SK-N-SH treated with all-trans-retinoic acid at 6 μM for 48 hours (cell line): ENCODE measurements around the gene IRF5.

Source experiments
- ATAC-seq: fragments of 200-7000 bp; cut with Tn5 transposase; 3 replicates; pipeline ENCODE4 v1.9.1; 2020; ENCODE audit warnings: mild to moderate bottlenecking, moderate library complexity
- ARNTL ChIP-seq: fragments of 450-650 bp; formaldehyde crosslinking; IDR thresholded peaks from 2 replicates; pipeline ENCODE4 v1.5.0; 2020; ENCODE audit warnings: low read depth, mild to moderate bottlenecking, moderate library complexity, borderline replicate concordance
- CSDC2 ChIP-seq: fragments of 250-450 bp; sonication (Bioruptor Pico); IDR thresholded peaks from 2 replicates; pipeline ENCODE4 v1.5.0; 2020; ENCODE audit warnings: mild to moderate bottlenecking, moderate library complexity
- ESRRG ChIP-seq: fragments of 250-450 bp; sonication (Bioruptor Pico); IDR thresholded peaks from 2 replicates; pipeline ENCODE4 v1.6.1; 2021; ENCODE audit warnings: mild to moderate bottlenecking
- GLIS3 ChIP-seq: fragments of 250-450 bp; sonication (Bioruptor Pico); IDR thresholded peaks from 2 replicates; pipeline ENCODE4 v1.5.0; 2020; ENCODE audit warnings: mild to moderate bottlenecking, moderate library complexity
- ISL1 ChIP-seq: fragments of 250-450 bp; sonication (Bioruptor Pico); IDR thresholded peaks from 2 replicates; pipeline ENCODE4 v2.1.2; 2022; ENCODE audit warnings: mild to moderate bottlenecking, moderate library complexity
- OSR1 ChIP-seq: fragments of 250-450 bp; sonication (Bioruptor Pico); IDR thresholded peaks from 2 replicates; pipeline ENCODE4 v1.8.0; 2022; ENCODE audit warnings: moderate library complexity, mild to moderate bottlenecking, inconsistent platforms
- PPARA ChIP-seq: fragments of 250-450 bp; sonication (Bioruptor Pico); IDR thresholded peaks from 2 replicates; pipeline ENCODE4 v1.5.0; 2020; ENCODE audit warnings: mild to moderate bottlenecking, borderline replicate concordance
- RARB ChIP-seq: fragments of 250-450 bp; sonication (Bioruptor Pico); IDR thresholded peaks from 2 replicates; pipeline ENCODE4 v1.8.0; 2021; ENCODE audit warnings: mild to moderate bottlenecking, moderate library complexity
- SNAI2 ChIP-seq: fragments of 250-450 bp; sonication (Bioruptor Pico); IDR thresholded peaks from 2 replicates; pipeline ENCODE4 v1.5.0; 2020; ENCODE audit warnings: mild to moderate bottlenecking, moderate library complexity
- TCF4 ChIP-seq: fragments of 250-450 bp; sonication (Bioruptor Pico); IDR thresholded peaks from 2 replicates; pipeline ENCODE4 v1.8.0; 2021; ENCODE audit warnings: mild to moderate bottlenecking, moderate library complexity, borderline replicate concordance
- TOX ChIP-seq: fragments of 250-450 bp; sonication (Bioruptor Pico); IDR thresholded peaks from 2 replicates; pipeline ENCODE4 v1.8.0; 2021; ENCODE audit warnings: mild to moderate bottlenecking, moderate library complexity, borderline replicate concordance
- ZC3H10 ChIP-seq: fragments of 250-450 bp; sonication (Bioruptor Pico); IDR thresholded peaks from 2 replicates; pipeline ENCODE4 v1.5.1; 2021; ENCODE audit warnings: mild to moderate bottlenecking, moderate library complexity
- ZFP3 ChIP-seq: fragments of 250-450 bp; sonication (Bioruptor Pico); IDR thresholded peaks from 2 replicates; pipeline ENCODE4 v1.5.0; 2020; ENCODE audit warnings: mild to moderate bottlenecking, moderate library complexity
- ZFP30 ChIP-seq: fragments of 450-650 bp; formaldehyde crosslinking; IDR thresholded peaks from 2 replicates; pipeline ENCODE4 v1.5.0; 2022; ENCODE audit warnings: mild to moderate bottlenecking, moderate library complexity
- ZNF565 ChIP-seq: fragments of 450-650 bp; formaldehyde crosslinking; conservative IDR thresholded peaks from 2 replicates; pipeline ENCODE4 v1.5.0; 2020; ENCODE audit warnings: low read depth, mild to moderate bottlenecking, moderate library complexity
- ZNF70 ChIP-seq: fragments of 450-650 bp; formaldehyde crosslinking; IDR thresholded peaks from 2 replicates; pipeline ENCODE4 v1.5.0; 2020; ENCODE audit warnings: mild to moderate bottlenecking, moderate library complexity
- ZNF8 ChIP-seq: fragments of 450-650 bp; formaldehyde crosslinking; IDR thresholded peaks from 2 replicates; pipeline ENCODE4 v1.5.0; 2020; ENCODE audit warnings: mild to moderate bottlenecking, moderate library complexity
- TF ChIP-seq, protein P1 (sequence below): fragments of 250-450 bp; sonication (Bioruptor Pico); IDR thresholded peaks from 2 replicates; pipeline ENCODE4 v1.5.1; 2021; ENCODE audit warnings: mild to moderate bottlenecking, moderate library complexity
- TF ChIP-seq, protein P2 (sequence below): fragments of 250-450 bp; sonication (Bioruptor Pico); IDR thresholded peaks from 2 replicates; pipeline ENCODE4 v1.8.0; 2020; ENCODE audit warnings: mild to moderate bottlenecking, moderate library complexity, borderline replicate concordance
- TF ChIP-seq, protein P3 (sequence below): fragments of 250-450 bp; sonication (Bioruptor Pico); IDR thresholded peaks from 2 replicates; pipeline ENCODE4 v1.5.1; 2020; ENCODE audit warnings: low read depth, mild to moderate bottlenecking, moderate library complexity

Gene IRF5

DNA sequence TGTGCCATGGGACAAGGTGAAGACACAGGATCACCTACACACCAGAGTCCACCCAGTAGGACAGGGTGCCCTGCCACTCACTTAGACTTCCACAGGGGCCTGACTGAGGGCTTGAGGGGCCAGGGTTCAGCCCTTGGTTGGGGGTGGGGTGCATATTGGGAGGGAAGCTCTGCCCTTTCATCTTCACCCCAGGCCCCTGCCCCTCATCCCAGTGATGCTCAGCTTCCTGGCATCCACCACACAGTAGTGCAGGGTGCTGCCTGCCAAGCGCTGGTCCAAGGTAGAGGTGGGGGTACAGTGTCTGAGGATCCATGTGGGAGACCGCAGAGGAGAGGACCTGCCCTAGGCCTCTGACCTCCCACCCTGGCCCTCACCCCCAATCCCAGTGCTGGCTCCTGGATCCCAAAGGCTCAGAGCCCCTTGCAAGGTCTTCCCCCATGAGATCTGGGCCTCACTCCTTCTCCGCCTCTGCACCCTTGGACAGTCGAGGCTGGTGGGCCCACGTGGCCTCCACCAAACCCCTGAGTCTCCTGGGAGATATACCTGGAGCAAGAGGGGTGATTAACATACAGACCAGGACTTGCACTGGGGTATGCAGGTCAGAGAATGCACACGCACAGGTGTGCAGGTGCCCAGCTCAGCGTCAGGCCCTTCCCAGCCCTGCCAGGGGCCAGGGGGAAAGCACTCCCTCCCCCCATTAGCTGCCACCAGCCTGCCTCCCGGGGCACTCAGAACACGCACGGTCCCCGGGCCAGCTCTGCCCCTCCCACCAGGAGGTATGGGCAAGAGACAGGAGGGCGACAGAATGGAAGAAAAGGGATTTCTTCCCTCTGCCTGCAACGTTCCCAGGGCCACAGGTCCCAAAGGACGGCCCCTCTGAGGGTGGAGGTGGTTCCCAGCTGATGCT is 8.6 kb upstream of the IRF5 start:
- no peak for TF ChIP-seq OSR1 (CRISPR knock-in tag)
- no peak for TF ChIP-seq PPARA (CRISPR knock-in tag)
- TF ChIP-seq, protein P1, sequence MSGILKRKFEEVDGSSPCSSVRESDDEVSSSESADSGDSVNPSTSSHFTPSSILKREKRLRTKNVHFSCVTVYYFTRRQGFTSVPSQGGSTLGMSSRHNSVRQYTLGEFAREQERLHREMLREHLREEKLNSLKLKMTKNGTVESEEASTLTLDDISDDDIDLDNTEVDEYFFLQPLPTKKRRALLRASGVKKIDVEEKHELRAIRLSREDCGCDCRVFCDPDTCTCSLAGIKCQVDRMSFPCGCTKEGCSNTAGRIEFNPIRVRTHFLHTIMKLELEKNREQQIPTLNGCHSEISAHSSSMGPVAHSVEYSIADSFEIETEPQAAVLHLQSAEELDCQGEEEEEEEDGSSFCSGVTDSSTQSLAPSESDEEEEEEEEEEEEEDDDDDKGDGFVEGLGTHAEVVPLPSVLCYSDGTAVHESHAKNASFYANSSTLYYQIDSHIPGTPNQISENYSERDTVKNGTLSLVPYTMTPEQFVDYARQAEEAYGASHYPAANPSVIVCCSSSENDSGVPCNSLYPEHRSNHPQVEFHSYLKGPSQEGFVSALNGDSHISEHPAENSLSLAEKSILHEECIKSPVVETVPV (CRISPR knock-in tag): no peak
- TF ChIP-seq, protein P2, sequence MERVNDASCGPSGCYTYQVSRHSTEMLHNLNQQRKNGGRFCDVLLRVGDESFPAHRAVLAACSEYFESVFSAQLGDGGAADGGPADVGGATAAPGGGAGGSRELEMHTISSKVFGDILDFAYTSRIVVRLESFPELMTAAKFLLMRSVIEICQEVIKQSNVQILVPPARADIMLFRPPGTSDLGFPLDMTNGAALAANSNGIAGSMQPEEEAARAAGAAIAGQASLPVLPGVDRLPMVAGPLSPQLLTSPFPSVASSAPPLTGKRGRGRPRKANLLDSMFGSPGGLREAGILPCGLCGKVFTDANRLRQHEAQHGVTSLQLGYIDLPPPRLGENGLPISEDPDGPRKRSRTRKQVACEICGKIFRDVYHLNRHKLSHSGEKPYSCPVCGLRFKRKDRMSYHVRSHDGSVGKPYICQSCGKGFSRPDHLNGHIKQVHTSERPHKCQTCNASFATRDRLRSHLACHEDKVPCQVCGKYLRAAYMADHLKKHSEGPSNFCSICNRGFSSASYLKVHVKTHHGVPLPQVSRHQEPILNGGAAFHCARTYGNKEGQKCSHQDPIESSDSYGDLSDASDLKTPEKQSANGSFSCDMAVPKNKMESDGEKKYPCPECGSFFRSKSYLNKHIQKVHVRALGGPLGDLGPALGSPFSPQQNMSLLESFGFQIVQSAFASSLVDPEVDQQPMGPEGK (CRISPR knock-in tag): no peak
- no peak for TF ChIP-seq ZNF565 (CRISPR knock-in tag)
- TF ChIP-seq GLIS3 (CRISPR knock-in tag): no peak
- TF ChIP-seq ZC3H10 (CRISPR knock-in tag): no peak
- TF ChIP-seq, protein P3, sequence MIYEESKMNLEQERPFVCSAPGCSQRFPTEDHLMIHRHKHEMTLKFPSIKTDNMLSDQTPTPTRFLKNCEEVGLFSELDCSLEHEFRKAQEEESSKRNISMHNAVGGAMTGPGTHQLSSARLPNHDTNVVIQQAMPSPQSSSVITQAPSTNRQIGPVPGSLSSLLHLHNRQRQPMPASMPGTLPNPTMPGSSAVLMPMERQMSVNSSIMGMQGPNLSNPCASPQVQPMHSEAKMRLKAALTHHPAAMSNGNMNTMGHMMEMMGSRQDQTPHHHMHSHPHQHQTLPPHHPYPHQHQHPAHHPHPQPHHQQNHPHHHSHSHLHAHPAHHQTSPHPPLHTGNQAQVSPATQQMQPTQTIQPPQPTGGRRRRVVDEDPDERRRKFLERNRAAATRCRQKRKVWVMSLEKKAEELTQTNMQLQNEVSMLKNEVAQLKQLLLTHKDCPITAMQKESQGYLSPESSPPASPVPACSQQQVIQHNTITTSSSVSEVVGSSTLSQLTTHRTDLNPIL (CRISPR knock-in tag): no peak
- no peak for TF ChIP-seq ZNF8 (CRISPR knock-in tag)
- no peak for TF ChIP-seq ESRRG (CRISPR knock-in tag)
- TF ChIP-seq ARNTL (CRISPR knock-in tag): no peak
- TF ChIP-seq ZFP3: no peak
- TF ChIP-seq RARB (CRISPR knock-in tag): no peak
- TF ChIP-seq SNAI2: no peak
- TF ChIP-seq ISL1 (CRISPR knock-in tag): no peak
- TF ChIP-seq ZNF70 (CRISPR knock-in tag): no peak
- ATAC-seq: no peak

DNA sequence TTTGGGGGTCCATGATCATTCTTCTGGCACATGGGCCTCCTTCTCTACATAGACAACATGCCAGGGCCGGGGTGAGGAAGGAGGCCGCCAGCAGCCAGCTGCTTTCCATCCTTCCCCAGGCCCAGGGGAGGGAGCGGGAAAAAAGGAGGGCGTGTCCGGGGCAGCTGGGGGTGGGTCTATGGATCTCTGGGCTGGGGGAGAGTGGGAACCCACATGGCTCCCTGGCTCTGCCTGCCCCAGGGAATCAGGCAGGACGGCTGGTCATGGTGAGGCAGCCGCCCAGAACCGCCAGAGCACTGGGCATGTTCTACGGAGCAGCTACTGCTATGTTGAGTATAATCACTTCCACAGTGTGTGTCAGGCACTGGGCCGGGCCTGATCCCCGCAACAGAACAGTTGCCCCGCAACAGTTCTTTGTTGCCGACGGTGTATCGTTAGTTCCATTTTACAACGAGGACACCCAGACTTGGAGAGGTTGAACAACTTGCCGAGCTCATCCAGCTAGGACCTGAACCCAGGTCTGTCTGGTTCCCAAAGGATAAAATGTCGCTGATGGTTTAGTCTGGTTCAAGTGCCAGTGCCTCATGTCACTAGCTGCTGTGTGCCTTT is 6.4 kb upstream of the IRF5 start:
- TF ChIP-seq PPARA (CRISPR knock-in tag): no peak
- TF ChIP-seq OSR1 (CRISPR knock-in tag): no peak
- TF ChIP-seq ESRRG (CRISPR knock-in tag): no peak
- TF ChIP-seq ZNF565 (CRISPR knock-in tag): no peak
- TF ChIP-seq RARB (CRISPR knock-in tag): no peak
- no peak for TF ChIP-seq CSDC2 (CRISPR knock-in tag)
- no peak for TF ChIP-seq ISL1 (CRISPR knock-in tag)
- TF ChIP-seq TCF4: no peak
- TF ChIP-seq ZNF70 (CRISPR knock-in tag): no peak
- no peak for TF ChIP-seq ZFP30 (CRISPR knock-in tag)
- TF ChIP-seq TOX (CRISPR knock-in tag): no peak
- no peak for TF ChIP-seq SNAI2
- TF ChIP-seq, protein P2 (CRISPR knock-in tag): no peak
- TF ChIP-seq ZFP3: no peak
- no peak for TF ChIP-seq ARNTL (CRISPR knock-in tag)
- TF ChIP-seq, protein P3 (CRISPR knock-in tag): no peak
- ATAC-seq: no peak
